ENCODE data around the gene VPS72.

VPS72 gene

GRCh38 chr1:151211972-151212705 lies 22.1 kb upstream of the VPS72 start:
- no peak for TF ChIP-seq CTCF (conservative IDR thresholded peaks at IDR 0.05)
- H3K27ac ChIP-seq, result peak overlapping the region; percentile 7

DNA sequence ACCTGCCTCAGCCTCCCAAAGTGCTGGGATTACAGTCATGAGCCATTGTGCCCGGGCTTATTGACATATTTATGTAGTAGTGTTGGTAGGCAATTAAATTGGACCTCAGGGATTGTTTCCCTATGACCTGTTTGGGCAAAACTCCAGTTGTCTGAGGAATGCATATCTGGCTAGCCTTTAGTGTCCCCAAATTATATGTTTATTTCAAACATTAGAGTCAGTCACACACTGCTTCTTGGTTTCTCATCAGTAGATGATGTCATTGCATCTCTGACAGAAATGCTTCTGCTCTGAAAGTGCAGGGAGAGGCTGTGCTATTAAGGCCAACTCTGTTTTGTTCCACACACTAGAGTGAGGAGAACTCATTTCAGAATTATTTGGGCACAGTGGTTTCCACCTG lies 20.8 kb upstream of the VPS72 start:
- TF ChIP-seq CTCF (conservative IDR thresholded peaks at IDR 0.05), result no peak
- H3K27ac ChIP-seq, result peak overlapping the region; percentile 7; the same call in 1 of the 2 replicates

DNA sequence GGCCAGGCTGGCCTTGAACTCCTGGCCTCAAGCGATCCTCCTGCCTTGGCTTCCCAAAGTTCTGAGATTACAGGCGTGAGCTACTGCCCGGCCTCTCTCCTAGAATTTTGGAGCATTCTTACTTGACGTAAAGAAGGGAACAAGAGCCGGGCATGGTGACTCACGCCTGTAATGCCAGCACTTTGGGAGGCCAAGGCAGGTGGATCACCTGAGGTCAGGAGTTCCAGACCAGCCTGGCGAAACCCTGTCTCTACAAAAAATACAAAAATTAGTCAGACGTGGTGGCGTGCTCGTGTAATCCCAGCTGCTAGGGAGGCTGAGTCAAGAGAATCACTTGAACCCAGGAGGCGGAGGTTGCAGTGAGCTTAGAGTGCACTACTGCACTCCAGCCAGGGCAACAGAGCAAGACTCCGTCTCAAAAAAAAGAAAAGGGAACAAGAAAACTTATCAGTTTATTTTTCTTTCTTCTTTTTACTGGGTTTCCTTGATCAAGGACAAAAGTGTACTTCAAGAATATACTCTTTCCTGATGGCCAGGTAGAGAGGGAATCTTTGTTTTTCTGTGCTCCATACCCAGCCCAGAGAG lies 15.5 kb upstream of the VPS72 start:
- H3K27ac ChIP-seq, result peak overlapping the region; percentile 93

GRCh38 chr1:151199873-151200581 lies 10.0 kb upstream of the VPS72 start:
- H3K27ac ChIP-seq, result peak overlapping the region; percentile 93
- no peak for TF ChIP-seq CTCF (conservative IDR thresholded peaks at IDR 0.05)

DNA sequence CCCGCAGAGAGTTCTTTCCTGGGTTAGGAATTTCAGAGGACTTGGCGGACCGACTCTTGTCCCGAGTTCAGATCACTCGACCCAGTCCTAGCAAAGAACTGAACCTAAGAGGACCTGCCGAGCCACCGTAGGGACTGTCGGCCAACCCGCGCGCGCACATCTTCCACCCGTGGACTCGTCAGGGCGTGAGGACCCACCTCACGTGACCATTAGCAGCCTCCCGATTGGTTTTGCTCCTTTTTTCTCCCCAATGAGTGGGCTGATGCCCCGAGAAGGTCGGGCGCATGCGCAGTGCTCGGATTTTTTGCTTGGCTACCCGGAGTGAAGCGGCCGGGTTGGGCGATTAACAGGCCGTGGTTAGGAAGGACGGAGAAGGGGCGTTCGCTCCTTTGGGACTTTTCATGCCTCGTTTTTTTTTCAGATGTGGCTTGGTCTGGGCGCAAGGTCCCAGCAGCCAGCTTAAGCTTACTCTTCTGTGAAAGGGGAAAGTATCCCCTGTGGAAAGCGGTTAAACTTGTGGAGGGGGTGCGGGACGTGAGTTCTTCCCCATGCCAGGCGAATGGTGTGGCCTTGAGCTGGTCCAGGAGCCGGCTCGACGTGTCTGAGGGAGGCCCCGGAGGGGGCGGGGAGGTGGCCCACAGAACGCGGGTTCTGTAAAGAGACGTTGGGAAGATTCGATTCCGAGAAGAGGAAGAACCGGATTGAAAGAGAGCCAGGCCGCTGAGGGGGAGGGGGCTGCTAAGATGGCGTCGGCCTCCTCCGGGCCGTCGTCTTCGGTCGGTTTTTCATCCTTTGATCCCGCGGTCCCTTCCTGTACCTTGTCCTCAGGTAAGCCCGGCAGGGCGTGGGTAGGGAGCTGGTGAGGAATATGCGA lies 8.5 kb upstream of the VPS72 start, which contains the start of gene PIP5K1A:
Gene PIP5K1A, plus strand, starts transcription at position 299 of the 874 bp plus-strand sequence. Its CDS starts 445 bp downstream, at position 744.
- TF ChIP-seq CTCF (conservative IDR thresholded peaks at IDR 0.05), result no peak
- H3K27ac ChIP-seq, result peak within 1 kb of the TSS; percentile 93

- TF ChIP-seq CTCF (conservative IDR thresholded peaks at IDR 0.05), result no peak
Measured at GRCh38 chr1:151197863-151198253, 7.9 kb upstream of the VPS72 start.

GRCh38 chr1:151196292-151196800 lies 6.3 kb upstream of the VPS72 start:
- H3K27ac ChIP-seq, result peak overlapping the region; percentile 66
- peak; percentile 82 for TF ChIP-seq CTCF (conservative IDR thresholded peaks at IDR 0.05)

More at GRCh38 chr1:151197863-151198253, 7.9 kb upstream of the VPS72 start:
- H3K27ac ChIP-seq, result peak overlapping the region; percentile 93

DNA sequence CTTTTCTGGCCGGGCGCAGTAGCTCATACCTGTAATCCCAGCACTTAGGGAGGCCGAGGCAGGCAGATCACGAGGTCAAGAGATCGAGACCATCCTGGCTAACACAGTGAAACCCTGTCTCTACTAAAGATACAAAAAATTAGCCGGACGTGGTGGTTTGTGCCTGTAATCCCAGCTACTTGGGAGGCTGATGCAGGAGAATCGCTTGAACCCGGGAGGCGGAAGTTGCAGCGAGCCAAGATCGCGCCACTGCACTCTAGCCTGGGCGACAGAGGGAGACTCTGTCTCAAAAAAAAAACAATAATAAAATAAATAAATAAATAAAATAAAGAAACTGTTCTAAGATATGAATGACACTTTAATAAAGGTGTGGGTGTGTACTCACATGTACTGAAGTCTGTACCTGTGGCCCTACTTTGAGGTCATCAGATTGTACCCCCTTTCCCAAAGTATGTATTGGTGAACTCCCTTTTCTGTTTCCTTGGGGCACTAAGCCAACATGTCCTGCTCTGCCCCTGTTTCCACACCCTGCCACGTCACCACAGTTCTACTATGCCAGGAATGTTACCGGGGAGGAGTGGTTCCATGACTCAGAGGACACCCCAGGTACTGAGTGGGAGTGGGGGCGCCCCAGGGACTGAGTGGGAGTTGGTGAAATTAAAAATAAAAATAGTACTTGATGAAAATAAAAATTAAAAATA lies 5.0 kb upstream of the VPS72 start:
- peak overlapping the region; percentile 66; the same call in 1 of the 2 replicates for H3K27ac ChIP-seq

All from VCaP (cell line).